ENCODE data around the gene FAAP20. TPM values are rescaled to one million over a fixed set of nuclear protein-coding genes. Genes with fewer than 3 reads are reported as not detected.

The FAAP20 gene
- total and polyA plus RNA-seq, 2 of the 8 experiments (the other 6 are each of a cell fraction or from before 2014, with no cell fraction given) = 58.4 to 99.8 TPM

GRCh38 chr1:2212274-2212531 is 17.6 kb upstream of the FAAP20 start:
- peak overlapping the region; percentile 55 for H4K5ac ChIP-seq (ENCODE audit: insufficient read length, low read depth, low read length)
- H2BK15ac ChIP-seq (ENCODE audit: low read length) = peak overlapping the region; percentile 61; the same call in 1 of the 2 replicates
- H3K4me3 ChIP-seq (ENCODE audit: extremely low read depth in 1 of 4, insufficient read depth in 2 of 4, low read depth in 3 of 4, low read length in 4 of 4) = peak overlapping the region in 1 of 4 experiments; percentile 55; a peak in 1 of 8 replicates
- H3K18ac ChIP-seq (ENCODE audit: extremely low read depth, low read length) = peak overlapping the region; percentile 66; the same call in 1 of the 2 replicates
- H3K9me3 ChIP-seq (ENCODE audit: insufficient read depth in 2 of 2, low read depth in 1 of 2, low read length in 1 of 2) = no peaks in the 10 kb centered on the region
- FAIRE-seq = no peak
- DNase-seq (ENCODE audit: low read depth in 1 of 2, low spot score in 2 of 2) = no peak
- no peaks in the 10 kb centered on the region for H3K79me2 ChIP-seq (ENCODE audit: control insufficient read depth in 1 of 2, insufficient read depth in 2 of 2, low read length in 2 of 2)
- H3K56ac ChIP-seq (replicated peaks; ENCODE audit: insufficient read length, low read depth, low read length) = no peak overlapping the region
- H3K36me3 ChIP-seq (ENCODE audit: control insufficient read depth in 2 of 4, insufficient read depth in 4 of 4, low read length in 3 of 4) = no peaks in the 10 kb centered on the region
- no peak overlapping the region for H3K14ac ChIP-seq (ENCODE audit: insufficient read length)
- H2BK120ac ChIP-seq (replicated peaks; ENCODE audit: low read depth, low read length) = peak overlapping the region; percentile 72
- H4K8ac ChIP-seq (ENCODE audit: extremely low read depth, insufficient read depth, low read length) = peak overlapping the region; percentile 94
- H2BK20ac ChIP-seq (ENCODE audit: low read length) = 0 out of 2 replicates have a peak overlapping the region, but pooled peaks have one; percentile 48
- ChIA-PET CTCF (ENCODE audit: partially characterized antibody) (interaction anchor here (0.7 to 2.2 kb wide), 8 partner anchors 9 to 886 kb away, joined by 3 to 5 read pairs (median 4); partner anchors contain the start of gene SKI), POLR2A (ENCODE audit: partially characterized antibody) (interaction anchor here (0.9 to 4.0 kb wide), 6 partner anchors 8 to 20 kb away, joined by 3 to 19 read pairs (median 4); no protein-coding TSS in a partner anchor)
- peak overlapping the region in 2 of 4 experiments; percentile 58 to 75; a peak in 5 of 7 replicates for H3K9ac ChIP-seq (replicated peaks in 1 of 4; ENCODE audit: extremely low read depth in 1 of 4, low read depth in 3 of 4, low read length in 3 of 4)
- peaks cover 3% of the 10 kb centered on the region; the same call in 1 of the 2 replicates for H3K23me2 ChIP-seq (ENCODE audit: low read depth, low read length)
- 11% methylated on average over 10 of the region's 10 CpGs; no CpG with 5 or more reads in 1 of the 2 experiments for WGBS, 2 experiments (ENCODE audit: extremely low coverage in 1 of 2, insufficient coverage in 1 of 2, insufficient read length in 1 of 2, insufficient replicate concordance in 2 of 2, low coverage in 1 of 2, low lambda C conversion rate in 2 of 2, missing lambda C conversion rate in 1 of 2)
- no peak overlapping the region for H2AK5ac ChIP-seq (ENCODE audit: low read depth, low read length)
- H4K91ac ChIP-seq (replicated peaks; ENCODE audit: insufficient read length, low read length) = peak overlapping the region; percentile 83
- no peak overlapping the region for H3K23ac ChIP-seq (ENCODE audit: insufficient read length)
- peak overlapping the region; percentile 41 to 75 for H3K4me2 ChIP-seq (ENCODE audit: insufficient read depth in 1 of 2, low read depth in 2 of 2, low read length in 2 of 2)
- peak overlapping the region; percentile 34; the same call in 1 of the 2 replicates for H2AFZ ChIP-seq (ENCODE audit: low read length)
- H3K4ac ChIP-seq (replicated peaks; ENCODE audit: insufficient read length, low read depth, low read length) = peak overlapping the region; percentile 78
- H3K27ac ChIP-seq (ENCODE audit: low read depth, low read length) = peak overlapping the region; percentile 95
- peak overlapping the region; percentile 75; the same call in 1 of the 2 replicates for H2BK12ac ChIP-seq (ENCODE audit: low read depth, low read length)
- peaks cover 0 to 19% (median 11%) of the 10 kb centered on the region in 4 experiments; a peak in 6 of 7 replicates for H3K4me1 ChIP-seq (replicated peaks in 1 of 4; ENCODE audit: control insufficient read depth in 3 of 4, insufficient read depth in 4 of 4, low read length in 3 of 4)
- peak overlapping the region; percentile 93 for H2BK5ac ChIP-seq (ENCODE audit: low read depth, low read length)
- no peaks in the 10 kb centered on the region for H3K79me1 ChIP-seq (ENCODE audit: low read depth, low read length)
- no peaks in the 10 kb centered on the region for H4K20me1 ChIP-seq (replicated peaks in 1 of 2; ENCODE audit: control insufficient read depth in 1 of 2, insufficient read depth in 2 of 2, low read length in 2 of 2)
- TF ChIP-seq RBBP5 (IDR thresholded peaks at IDR 0.05; ENCODE audit: borderline replicate concordance, low read depth, low read length) (0 out of 2 replicates have a peak, but pooled peaks have one; percentile 8), ASH2L (IDR thresholded peaks at IDR 0.05; ENCODE audit: low read length) (no peak)
- H3K27me3 ChIP-seq (replicated peaks in 1 of 4; ENCODE audit: control insufficient read depth in 3 of 4, extremely low read depth in 1 of 4, insufficient read depth in 3 of 4, low read length in 3 of 4) = 0 out of 7 replicates have a peak, but pooled peaks cover 0 to 2% (median 0%) of the 10 kb centered on the region in 4 experiments

Data from H1 (cell line).